Spleen (tissue), 11 donors: ENCODE results near the gene CRB2. TPM values are rescaled to one million over a fixed set of nuclear protein-coding genes. Genes with fewer than 3 reads are reported as not detected.

Experiments
- DNase-seq: peaks from one replicate; pipeline ENCODE4 v3.0.0-alpha.2; 2020
- H3K27ac ChIP-seq, 8 donors: fragments of 200-600 bp; sonication (generic) in 7 of 8; 1 replicate in 4 of 8; 2 replicates in 4 of 8; pipeline versions ENCODE4 v1.5.0 to v1.8.0; 2016 to 2021; ENCODE audit warnings: inconsistent platforms in 4 of 8, mild to moderate bottlenecking in 4 of 8, moderate library complexity in 1 of 8
- H3K27me3 ChIP-seq, 7 donors: fragments of 200-600 bp; sonication (generic) in 6 of 7; replicated peaks in 1 of 7; 1 replicate in 4 of 7; 2 replicates in 3 of 7; pipeline versions ENCODE4 v1.5.0 to v1.8.0; 2016 to 2021; ENCODE audit warnings: inconsistent platforms in 3 of 7, mild to moderate bottlenecking in 1 of 7
- H3K36me3 ChIP-seq, 6 donors: fragments of 200-600 bp; sonication (generic) in 5 of 6; 1 replicate in 4 of 6; 2 replicates in 2 of 6; pipeline versions ENCODE4 v1.5.0 to v1.8.0; 2016 to 2021; ENCODE audit warnings: inconsistent platforms in 2 of 6
- H3K4me1 ChIP-seq, 6 donors: fragments of 200-600 bp; sonication (generic) in 5 of 6; 1 replicate in 3 of 6; 2 replicates in 3 of 6; pipeline versions ENCODE4 v1.5.0 to v1.8.0; 2016 to 2021; ENCODE audit warnings: inconsistent platforms in 3 of 6
- H3K4me3 ChIP-seq, 8 donors: fragments of 200-600 bp; sonication (generic) in 7 of 8; 1 replicate in 4 of 8; 2 replicates in 4 of 8; pipeline versions ENCODE4 v1.5.0 to v1.8.0; 2016 to 2021; ENCODE audit warnings: inconsistent platforms in 4 of 8, mild to moderate bottlenecking in 4 of 8, moderate library complexity in 2 of 8
- H3K9me3 ChIP-seq, 8 donors: fragments of 200-600 bp; sonication (generic) in 7 of 8; 1 replicate in 4 of 8; 2 replicates in 4 of 8; pipeline versions ENCODE4 v1.5.0 to v1.8.0; 2016 to 2021; ENCODE audit warnings: inconsistent platforms in 4 of 8
- CTCF ChIP-seq, 11 experiments: fragments of 200-600 bp in 7 of 11; fragments of 450-650 bp in 4 of 11; sonication (generic) in 4 of 11; IDR thresholded peaks in 8 of 11; conservative IDR thresholded peaks in 3 of 11; 1 replicate in 7 of 11; 2 replicates in 4 of 11; pipeline versions ENCODE4 v1.4.0 to v1.8.0; 2016 to 2021; ENCODE audit warnings: antibody characterized with exemption in 11 of 11, inconsistent platforms in 4 of 11, mild to moderate bottlenecking in 1 of 11
- POLR2A ChIP-seq, 3 donors: fragments of 450-650 bp; IDR thresholded peaks; one replicate each; pipeline ENCODE4 v1.5.1; 2017; ENCODE audit warnings: antibody characterized with exemption in 3 of 3, mild to moderate bottlenecking in 1 of 3
- POLR2AphosphoS5 ChIP-seq, 3 donors: sonication (generic); formaldehyde crosslinking; IDR thresholded peaks; one replicate each; pipeline ENCODE4 v1.5.1; 2017; ENCODE audit warnings: antibody characterized with exemption in 3 of 3
- WGBS, 5 donors: extraction: QIAGEN DNeasy Blood & Tissue Kit in 3 of 5; methylation state at CpG; one replicate each; pipeline versions ENCODE4 v1.1.5 to v1.1.7; 2013 to 2018; 5-methylcytosine and 5-hydroxymethylcytosine counted together
- intact Hi-C: fragments of 100-400 bp; cut with DNase I; formaldehyde crosslinking; loops from one replicate; pipeline ENCODE4 v1.15.0; 2023; ENCODE audit warnings: low total_unique reads
- polyA plus RNA-seq, 3 donors: library from polyadenylated mRNA; stranded (reverse); fragments of 200-250 nt; gene quantifications; one replicate each; pipeline ENCODE4 v1.2.1, GENCODE V29; 2013
- total RNA-seq, 7 donors: library from RNA; depleted of rRNA in 3 of 7; stranded (reverse); fragments of >200 nt in 3 of 7; fragmentation: NEBNext Ultra II Directional in 4 of 7; extraction: Animal tissue kit (Norgen Biotek cat#: 25700) in 4 of 7; gene quantifications; one replicate each; pipeline versions ENCODE4 v1.1.0 to v1.2.1, GENCODE V29; 2016 to 2021
- donor health status: healthy with polysubstance abuse.
- donor health status: DM: no; HTN: no; CAD: no; lungs with moderate emphysema.
- donor health status: DM: no; HTN: no; CAD: no.
- donor health status: Bipolar disorder and iron deficiency.
- donor health status: healthy.
- donor health status: DM: no; HTN: no; CAD: no.
- donor health status: DM: yes; HTN: yes; CAD: no.

CRB2 gene
- total and polyA plus RNA-seq, 10 donors, result 0.34 to 3.0 (median 1.6) TPM

- TF ChIP-seq POLR2A (IDR thresholded peaks at IDR 0.05), result no peak
- no peak for TF ChIP-seq CTCF (IDR thresholded peaks at IDR 0.05 in 8 of 11, conservative IDR thresholded peaks at IDR 0.05 in 3 of 11)
- TF ChIP-seq POLR2AphosphoS5 (IDR thresholded peaks at IDR 0.05), result no peak
- WGBS, 5 donors, result 81 to 96% (median 88%) methylated on average over 5 of the region's 5 CpGs
Observed at GRCh38 chr9:123391233-123391632, 35.2 kb downstream of the CRB2 start.

GRCh38 chr9:123391946-123392345, 35.9 kb downstream of the CRB2 start:
- no peak for DNase-seq
- 93 to 97% (median 96%) methylated on average over 28 of the region's 28 CpGs for WGBS, 5 donors
- Histone ChIP-seq H3K27me3 (no peaks in the 10 kb centered on the region), H3K36me3 (peaks cover 0 to 36% (median 2%) of the 10 kb centered on the region in 6 donors), H3K4me1 (peaks cover 0 to 17% (median 0%) of the 10 kb centered on the region in 6 donors), H3K27ac (no peak overlapping the region), H3K9me3 (peaks cover 0 to 5% (median 0%) of the 10 kb centered on the region in 8 donors), H3K4me3 (no peak overlapping the region)
- intact Hi-C loops, result no loop called here
- no peak for TF ChIP-seq POLR2A (IDR thresholded peaks at IDR 0.05)
- TF ChIP-seq POLR2AphosphoS5 (IDR thresholded peaks at IDR 0.05), result no peak
- no peak for TF ChIP-seq CTCF (IDR thresholded peaks at IDR 0.05 in 8 of 11, conservative IDR thresholded peaks at IDR 0.05 in 3 of 11)

More at GRCh38 chr9:123391233-123391632, 35.2 kb downstream of the CRB2 start:
- no peak for DNase-seq
- H3K4me1 ChIP-seq, result peaks cover 0 to 17% (median 0%) of the 10 kb centered on the region in 6 donors
- peaks cover 0 to 32% (median 1%) of the 10 kb centered on the region in 6 donors for H3K36me3 ChIP-seq
- no peak overlapping the region for H3K27ac ChIP-seq
- intact Hi-C loops, result no loop called here
- no peaks in the 10 kb centered on the region for H3K27me3 ChIP-seq
- no peak overlapping the region for H3K4me3 ChIP-seq
- H3K9me3 ChIP-seq, result peaks cover 0 to 5% (median 0%) of the 10 kb centered on the region in 8 donors

- intact Hi-C loops, result no loop called here
- peaks cover 0 to 5% (median 0%) of the 10 kb centered on the region in 8 donors for H3K9me3 ChIP-seq
- no peaks in the 10 kb centered on the region for H3K27me3 ChIP-seq
- H3K4me1 ChIP-seq, result peaks cover 0 to 17% (median 0%) of the 10 kb centered on the region in 6 donors
- WGBS, 5 donors, result 81 to 97% (median 96%) methylated on average over 4 of the region's 4 CpGs
- DNase-seq, result no peak
- H3K36me3 ChIP-seq, result peaks cover 0 to 36% (median 2%) of the 10 kb centered on the region in 6 donors
- no peak overlapping the region for H3K4me3 ChIP-seq
- no peak overlapping the region for H3K27ac ChIP-seq
- no peak for TF ChIP-seq POLR2A (IDR thresholded peaks at IDR 0.05)
- no peak for TF ChIP-seq POLR2AphosphoS5 (IDR thresholded peaks at IDR 0.05)
- no peak for TF ChIP-seq CTCF (IDR thresholded peaks at IDR 0.05 in 8 of 11, conservative IDR thresholded peaks at IDR 0.05 in 3 of 11)
Observed at GRCh38 chr9:123392802-123393201, 36.8 kb downstream of the CRB2 start.

GRCh38 chr9:123394291-123395235, 38.6 kb downstream of the CRB2 start:
- TF ChIP-seq POLR2A (IDR thresholded peaks at IDR 0.05), result no peak
- TF ChIP-seq CTCF (IDR thresholded peaks at IDR 0.05 in 8 of 11, conservative IDR thresholded peaks at IDR 0.05 in 3 of 11), result no peak
- no peak for TF ChIP-seq POLR2AphosphoS5 (IDR thresholded peaks at IDR 0.05)
- Histone ChIP-seq H3K27me3 (no peaks in the 10 kb centered on the region), H3K36me3 (peaks cover 0 to 49% (median 2%) of the 10 kb centered on the region in 6 donors), H3K4me3 (no peak overlapping the region), H3K9me3 (peaks cover 0 to 5% (median 0%) of the 10 kb centered on the region in 8 donors), H3K4me1 (no peaks in the 10 kb centered on the region), H3K27ac (no peak overlapping the region)
- intact Hi-C loops, result no loop called here
- DNase-seq, result no peak
- 77 to 91% (median 84%) methylated on average over 16 of the region's 16 CpGs for whole genome bisulfite sequencing, 5 donors
